Measurements from ENCODE around the gene XXYLT1. TPM values are rescaled to one million over a fixed set of nuclear protein-coding genes. Genes with fewer than 3 reads are reported as not detected.

XXYLT1 gene
- total RNA-seq, 1 donor from 2014 or later = 25.4 TPM

- H3K4me1 Mint-ChIP-seq (ENCODE audit: low read depth) = no peaks in the 10 kb centered on the region
- H3K4me3 Mint-ChIP-seq (ENCODE audit: low read depth) = no peak overlapping the region
- no peaks in the 10 kb centered on the region for H3K9me3 Mint-ChIP-seq (ENCODE audit: low read depth)
- no peak for TF ChIP-seq CTCF (IDR thresholded peaks at IDR 0.05; ENCODE audit: unreplicated experiment)
- DNase-seq (ENCODE audit: low spot score, unreplicated experiment) = no peak
- H3K27ac Mint-ChIP-seq = no peak overlapping the region
- H3K36me3 Mint-ChIP-seq (ENCODE audit: insufficient read depth) = peaks cover 2% of the 10 kb centered on the region
- H3K27me3 Mint-ChIP-seq = no peaks in the 10 kb centered on the region
Observed at GRCh38 chr3:195251336-195252065, 19.5 kb downstream of the XXYLT1 start.

GRCh38 chr3:195250473-195251251, 20.3 kb downstream of the XXYLT1 start:
- no peaks in the 10 kb centered on the region for H3K4me1 Mint-ChIP-seq (ENCODE audit: low read depth)

GRCh38 chr3:195249858-195250464, 21.0 kb downstream of the XXYLT1 start:
- Mint-ChIP-seq H3K4me3 (ENCODE audit: low read depth) (no peak overlapping the region), H3K4me1 (ENCODE audit: low read depth) (no peaks in the 10 kb centered on the region), H3K36me3 (ENCODE audit: insufficient read depth) (peaks cover 4% of the 10 kb centered on the region), H3K9me3 (ENCODE audit: low read depth) (no peaks in the 10 kb centered on the region), H3K27me3 (no peaks in the 10 kb centered on the region), H3K27ac (no peak overlapping the region)
- no peak for DNase-seq (ENCODE audit: low spot score, unreplicated experiment)
- no peak for TF ChIP-seq CTCF (IDR thresholded peaks at IDR 0.05; ENCODE audit: unreplicated experiment)

More at GRCh38 chr3:195250473-195251251, 20.3 kb downstream of the XXYLT1 start:
- no peak for DNase-seq (ENCODE audit: low spot score, unreplicated experiment)
- H3K27me3 Mint-ChIP-seq = no peaks in the 10 kb centered on the region
- peaks cover 4% of the 10 kb centered on the region for H3K36me3 Mint-ChIP-seq (ENCODE audit: insufficient read depth)
- no peak overlapping the region for H3K27ac Mint-ChIP-seq
- TF ChIP-seq CTCF (IDR thresholded peaks at IDR 0.05; ENCODE audit: unreplicated experiment) = no peak
- no peak overlapping the region for H3K4me3 Mint-ChIP-seq (ENCODE audit: low read depth)
- H3K9me3 Mint-ChIP-seq (ENCODE audit: low read depth) = no peaks in the 10 kb centered on the region

- DNase-seq (ENCODE audit: low spot score, unreplicated experiment) = no peak
- no peaks in the 10 kb centered on the region for H3K4me1 Mint-ChIP-seq (ENCODE audit: low read depth)
- no peaks in the 10 kb centered on the region for H3K9me3 Mint-ChIP-seq (ENCODE audit: low read depth)
- H3K27me3 Mint-ChIP-seq = no peaks in the 10 kb centered on the region
- no peak overlapping the region for H3K27ac Mint-ChIP-seq
- H3K4me3 Mint-ChIP-seq (ENCODE audit: low read depth) = no peak overlapping the region
- peaks cover 4% of the 10 kb centered on the region for H3K36me3 Mint-ChIP-seq (ENCODE audit: insufficient read depth)
- TF ChIP-seq CTCF (IDR thresholded peaks at IDR 0.05; ENCODE audit: unreplicated experiment) = no peak
Observed at GRCh38 chr3:195249057-195249770, 21.7 kb downstream of the XXYLT1 start.

- TF ChIP-seq CTCF (IDR thresholded peaks at IDR 0.05; ENCODE audit: unreplicated experiment) = no peak
- Mint-ChIP-seq H3K9me3 (ENCODE audit: low read depth) (no peaks in the 10 kb centered on the region), H3K27me3 (no peaks in the 10 kb centered on the region), H3K4me3 (ENCODE audit: low read depth) (no peak overlapping the region), H3K27ac (no peak overlapping the region), H3K4me1 (ENCODE audit: low read depth) (no peaks in the 10 kb centered on the region), H3K36me3 (ENCODE audit: insufficient read depth) (peaks cover 4% of the 10 kb centered on the region)
- DNase-seq (ENCODE audit: low spot score, unreplicated experiment) = no peak
Observed at GRCh38 chr3:195248281-195248680, 22.7 kb downstream of the XXYLT1 start.

All from progenitor cell of endocrine pancreas (in vitro differentiated cells).